Breast epithelium (tissue), 4 donors: ENCODE data around the gene TBCK. TPM values are rescaled to one million over a fixed set of nuclear protein-coding genes. Genes with fewer than 3 reads are reported as not detected.

ENCODE experiments used
- DNase-seq, 2 donors: peaks; one replicate each; pipeline ENCODE4 v3.0.0-alpha.2; 2019; ENCODE audit warnings: low spot score in 2 of 2
- H3K27ac ChIP-seq, 2 donors: fragments of 200-600 bp; sonication (generic) in 1 of 2; one replicate each; pipeline ENCODE4 v1.5.1; 2016 to 2019; ENCODE audit warnings: mild to moderate bottlenecking in 1 of 2
- H3K27me3 ChIP-seq, 2 donors: fragments of 200-600 bp; sonication (generic) in 1 of 2; one replicate each; pipeline versions ENCODE4 v1.5.1 to v1.6.0; 2017 to 2019; ENCODE audit warnings: control low read depth in 1 of 2, mild to moderate bottlenecking in 1 of 2
- H3K36me3 ChIP-seq: fragments of 200-600 bp; one replicate; pipeline ENCODE4 v1.5.1; 2019
- H3K4me1 ChIP-seq, 2 donors: fragments of 200-600 bp; sonication (generic); one replicate each; pipeline ENCODE4 v1.5.1; 2016 to 2019; ENCODE audit warnings: control low read depth in 1 of 2
- H3K4me3 ChIP-seq, 3 donors: fragments of 200-600 bp; sonication (generic); 1 replicate in 2 of 3; 2 replicates in 1 of 3; pipeline ENCODE4 v1.5.1; 2016 to 2019; ENCODE audit warnings: mild to moderate bottlenecking in 3 of 3, moderate library complexity in 2 of 3
- H3K9me3 ChIP-seq, 2 donors: fragments of 200-600 bp; sonication (generic) in 1 of 2; one replicate each; pipeline ENCODE4 v1.5.1; 2016 to 2019; ENCODE audit warnings: control low read depth in 1 of 2
- POLR2A ChIP-seq: fragments of 450-650 bp; IDR thresholded peaks from one replicate; pipeline ENCODE4 v1.6.1; 2016; ENCODE audit warnings: antibody characterized with exemption, mild to moderate bottlenecking, moderate library complexity
- POLR2AphosphoS5 ChIP-seq, 3 donors: sonication (generic); formaldehyde crosslinking; IDR thresholded peaks; one replicate each; pipeline ENCODE4 v1.6.1; 2017; ENCODE audit warnings: antibody characterized with exemption in 3 of 3
- intact Hi-C: fragments of 100-400 bp; cut with DNase I; formaldehyde crosslinking; loops from one replicate; pipeline ENCODE4 v1.15.1; 2023; ENCODE audit warnings: low total_unique reads
- total RNA-seq, 3 donors: library from RNA; depleted of rRNA; stranded (reverse); fragments of >200 nt; gene quantifications; one replicate each; pipeline ENCODE4 v1.1.0, GENCODE V29; 2016
- TF ChIP-seq, protein P1 (sequence below), 3 donors: fragments of 450-650 bp; IDR thresholded peaks; one replicate each; pipeline ENCODE4 v1.5.1; 2016 to 2017; ENCODE audit warnings: antibody characterized with exemption in 3 of 3, mild to moderate bottlenecking in 3 of 3, moderate library complexity in 3 of 3

Gene TBCK
- total RNA-seq, 3 donors from 2014 or later: 46.9 to 82.3 (median 57.0) TPM

DNA sequence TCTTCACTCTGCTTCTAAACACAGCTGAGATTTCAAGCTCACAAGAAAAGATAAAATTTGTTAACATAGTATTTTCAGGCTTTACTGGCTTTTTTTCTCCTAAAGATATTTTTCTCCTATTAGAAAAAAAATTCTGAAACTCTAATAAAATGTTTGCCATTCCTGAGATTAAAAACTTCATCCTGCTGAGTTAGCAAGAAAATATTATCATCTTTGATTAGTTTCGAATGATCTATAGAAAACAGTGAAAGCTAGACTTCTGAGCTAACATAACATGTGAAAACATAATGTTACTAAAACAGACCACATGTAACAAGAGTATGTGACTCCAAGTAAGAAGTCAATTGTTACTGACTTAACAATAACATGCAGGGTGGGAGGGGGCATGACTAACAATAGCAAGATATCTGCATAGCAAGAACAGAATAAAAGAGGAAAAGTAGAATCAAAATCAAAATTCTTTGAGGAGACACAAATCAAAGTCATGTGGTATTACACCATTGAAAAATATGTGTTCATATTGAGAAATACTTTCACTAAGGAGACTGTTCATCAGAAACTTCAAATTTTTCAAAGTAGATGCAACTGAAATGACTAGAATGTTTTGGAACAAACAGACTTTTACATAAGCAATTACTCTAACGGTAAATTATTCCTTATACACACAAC lies 14.5 kb downstream of the TBCK start:
- no peak overlapping the region for H3K4me3 ChIP-seq
- intact Hi-C loops: no loop called here
- H3K4me1 ChIP-seq: no peaks in the 10 kb centered on the region
- H3K27ac ChIP-seq: no peak overlapping the region
- no peaks in the 10 kb centered on the region for H3K27me3 ChIP-seq
- no peaks in the 10 kb centered on the region for H3K36me3 ChIP-seq
- no peaks in the 10 kb centered on the region for H3K9me3 ChIP-seq
- no peak for DNase-seq
- no peak for TF ChIP-seq POLR2A
- no peak for TF ChIP-seq POLR2AphosphoS5 (IDR thresholded peaks at IDR 0.05)
- TF ChIP-seq, protein P1, sequence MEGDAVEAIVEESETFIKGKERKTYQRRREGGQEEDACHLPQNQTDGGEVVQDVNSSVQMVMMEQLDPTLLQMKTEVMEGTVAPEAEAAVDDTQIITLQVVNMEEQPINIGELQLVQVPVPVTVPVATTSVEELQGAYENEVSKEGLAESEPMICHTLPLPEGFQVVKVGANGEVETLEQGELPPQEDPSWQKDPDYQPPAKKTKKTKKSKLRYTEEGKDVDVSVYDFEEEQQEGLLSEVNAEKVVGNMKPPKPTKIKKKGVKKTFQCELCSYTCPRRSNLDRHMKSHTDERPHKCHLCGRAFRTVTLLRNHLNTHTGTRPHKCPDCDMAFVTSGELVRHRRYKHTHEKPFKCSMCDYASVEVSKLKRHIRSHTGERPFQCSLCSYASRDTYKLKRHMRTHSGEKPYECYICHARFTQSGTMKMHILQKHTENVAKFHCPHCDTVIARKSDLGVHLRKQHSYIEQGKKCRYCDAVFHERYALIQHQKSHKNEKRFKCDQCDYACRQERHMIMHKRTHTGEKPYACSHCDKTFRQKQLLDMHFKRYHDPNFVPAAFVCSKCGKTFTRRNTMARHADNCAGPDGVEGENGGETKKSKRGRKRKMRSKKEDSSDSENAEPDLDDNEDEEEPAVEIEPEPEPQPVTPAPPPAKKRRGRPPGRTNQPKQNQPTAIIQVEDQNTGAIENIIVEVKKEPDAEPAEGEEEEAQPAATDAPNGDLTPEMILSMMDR (IDR thresholded peaks at IDR 0.05): no peak

DNA sequence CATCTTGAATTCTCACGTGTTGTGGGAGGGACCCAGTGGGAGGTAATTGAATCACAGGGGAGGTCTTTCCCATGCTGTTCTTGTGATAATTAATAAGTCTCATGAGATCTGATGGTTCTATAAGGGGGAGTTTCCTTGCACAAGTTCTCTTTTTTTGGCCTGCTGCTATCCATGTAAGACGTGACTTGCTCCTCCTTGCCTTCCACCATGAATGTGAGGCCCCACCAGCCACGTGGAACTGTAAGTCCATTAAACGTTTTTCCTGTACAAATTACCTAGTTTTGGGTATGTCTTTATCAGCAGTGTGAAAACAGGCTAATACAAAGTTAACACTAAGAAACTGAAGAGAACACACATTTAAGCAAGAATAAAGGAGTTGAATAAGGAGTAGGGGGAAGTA lies 16.0 kb downstream of the TBCK start:
- Histone ChIP-seq H3K27me3 (no peaks in the 10 kb centered on the region), H3K27ac (no peak overlapping the region), H3K4me3 (no peak overlapping the region), H3K4me1 (no peaks in the 10 kb centered on the region), H3K9me3 (no peaks in the 10 kb centered on the region), H3K36me3 (no peaks in the 10 kb centered on the region)
- TF ChIP-seq POLR2AphosphoS5 (IDR thresholded peaks at IDR 0.05) (no peak), POLR2A (no peak)
- TF ChIP-seq, protein P1 (IDR thresholded peaks at IDR 0.05): no peak
- no peak for DNase-seq
- intact Hi-C loops: loop anchor here (5.0 kb wide), 1 partner anchor 257 kb away; no protein-coding TSS in a partner anchor

DNA sequence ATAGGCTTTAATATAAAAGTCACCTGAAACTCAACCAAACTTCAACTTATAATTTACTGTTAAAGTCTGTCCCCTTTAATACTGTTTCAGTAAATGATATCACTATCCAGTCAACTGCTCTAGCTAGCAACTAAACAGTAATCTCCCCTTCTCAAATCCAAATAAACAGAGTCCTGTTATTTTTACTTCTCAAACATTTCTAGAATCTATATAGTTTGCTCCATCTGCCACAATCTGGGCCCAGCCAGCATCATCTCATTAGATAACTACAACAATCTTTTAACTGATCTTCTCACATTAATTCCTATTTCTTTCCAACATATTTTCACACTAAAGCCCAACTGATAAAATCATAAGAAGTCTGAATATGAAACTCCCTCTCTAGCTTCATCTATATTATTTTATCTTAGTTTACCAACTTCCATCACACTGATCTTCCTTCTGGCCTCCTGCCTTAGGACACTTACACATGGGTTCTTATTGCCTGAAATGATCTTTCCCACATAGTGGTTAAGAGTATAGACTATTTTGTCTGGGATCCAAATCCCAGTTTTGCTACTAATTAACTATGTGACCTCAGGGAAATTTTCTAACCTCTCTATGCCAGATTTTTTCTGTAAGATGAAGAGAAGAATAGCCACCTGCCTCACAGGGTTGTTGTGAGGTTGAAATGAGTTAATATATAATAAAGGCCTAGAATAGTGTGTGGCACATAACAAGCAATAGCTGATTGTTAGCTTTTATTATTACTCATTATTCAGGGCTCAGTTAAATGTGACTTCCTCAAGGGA lies 18.6 kb downstream of the TBCK start:
- Histone ChIP-seq H3K4me3 (no peak overlapping the region), H3K27ac (no peak overlapping the region), H3K36me3 (no peaks in the 10 kb centered on the region), H3K4me1 (no peaks in the 10 kb centered on the region), H3K27me3 (no peaks in the 10 kb centered on the region), H3K9me3 (no peaks in the 10 kb centered on the region)
- TF ChIP-seq POLR2A (no peak), POLR2AphosphoS5 (IDR thresholded peaks at IDR 0.05) (no peak)
- TF ChIP-seq, protein P1 (IDR thresholded peaks at IDR 0.05): no peak
- DNase-seq: no peak
- intact Hi-C loops: loop anchor here (5.0 kb wide), 1 partner anchor 260 kb away; no protein-coding TSS in a partner anchor

DNA sequence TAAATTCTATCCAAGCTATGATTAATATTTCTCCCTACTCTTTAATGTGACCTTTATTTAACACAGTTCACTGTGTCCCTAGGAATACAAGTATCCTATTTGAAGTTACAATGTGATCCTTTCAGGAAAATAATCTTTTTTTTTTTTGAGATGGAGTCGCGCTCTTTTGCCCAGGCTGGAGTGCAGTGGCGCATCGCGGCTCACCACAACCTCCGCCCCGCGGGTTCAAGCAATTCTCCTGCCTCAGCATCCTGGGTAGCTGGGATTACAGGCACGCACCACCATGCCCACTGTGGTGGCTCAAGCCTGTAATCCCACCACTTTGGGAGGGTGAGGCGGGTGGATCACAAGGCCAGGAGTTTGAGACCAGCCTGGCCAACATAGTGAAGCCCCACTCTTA lies 21.9 kb downstream of the TBCK start:
- Histone ChIP-seq H3K36me3 (no peaks in the 10 kb centered on the region), H3K4me1 (no peaks in the 10 kb centered on the region), H3K27me3 (no peaks in the 10 kb centered on the region), H3K9me3 (no peaks in the 10 kb centered on the region), H3K27ac (no peak overlapping the region), H3K4me3 (no peak overlapping the region)
- DNase-seq: no peak
- TF ChIP-seq, protein P1 (IDR thresholded peaks at IDR 0.05): no peak
- TF ChIP-seq POLR2AphosphoS5 (IDR thresholded peaks at IDR 0.05) (no peak), POLR2A (no peak)
- intact Hi-C loops: no loop called here

DNA sequence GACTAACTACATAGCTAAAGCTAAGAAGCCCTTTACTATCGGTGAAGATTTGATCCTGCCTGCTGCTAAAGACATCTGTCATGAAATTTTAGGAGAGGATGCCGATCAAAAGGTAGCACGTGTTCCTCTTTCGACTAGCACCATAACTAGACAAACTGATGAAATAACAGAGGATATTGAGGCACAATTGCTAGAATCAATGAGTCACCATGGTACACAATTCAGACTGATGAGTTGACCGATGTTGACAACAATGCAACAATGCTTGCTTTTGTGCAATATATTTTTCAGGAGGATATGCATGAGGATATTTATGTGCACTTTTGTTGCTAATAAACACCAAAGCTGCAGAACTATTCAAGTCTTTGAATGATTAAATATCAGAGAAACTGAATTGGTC lies 24.3 kb downstream of the TBCK start:
- Histone ChIP-seq H3K27me3 (no peaks in the 10 kb centered on the region), H3K9me3 (no peaks in the 10 kb centered on the region), H3K4me1 (no peaks in the 10 kb centered on the region), H3K27ac (no peak overlapping the region), H3K4me3 (no peak overlapping the region), H3K36me3 (no peaks in the 10 kb centered on the region)
- DNase-seq: no peak
- TF ChIP-seq POLR2AphosphoS5 (IDR thresholded peaks at IDR 0.05): no peak
- TF ChIP-seq, protein P1 (IDR thresholded peaks at IDR 0.05): no peak
- no peak for TF ChIP-seq POLR2A
- intact Hi-C loops: no loop called here
